22Rv1 (cell line): ENCODE measurements around the gene SLC7A7.

Experiments
- CTCF ChIP-seq: fragments of 450-650 bp; IDR thresholded peaks from 2 replicates; pipeline ENCODE4 v1.5.1; 2017; ENCODE audit warnings: mild to moderate bottlenecking
- ZFX ChIP-seq: fragments of 450-650 bp; IDR thresholded peaks from 2 replicates; pipeline ENCODE4 v1.6.1; 2017; ENCODE audit warnings: antibody characterized with exemption, borderline replicate concordance

- TF ChIP-seq CTCF (no peak), ZFX (no peak)
Measured at GRCh38 chr14:22781301-22781991, 33.8 kb downstream of the SLC7A7 start.
